Measurements from ENCODE around the gene CXCR2. TPM values are rescaled to one million over a fixed set of nuclear protein-coding genes. Genes with fewer than 3 reads are reported as not detected.
"Not testable (repeated sequence)": the region's sequence is repeated elsewhere in the genome, so short reads cannot be mapped to it uniquely, and the experiment has no call there.

Gene CXCR2
- polyA plus RNA-seq, 1 of the 3 experiments (the other 2 are of a cell fraction): not detected

- TF ChIP-seq SMC3 (IDR thresholded peaks at IDR 0.05; ENCODE audit: low read depth, low read length) (no peak), ELF1 (IDR thresholded peaks at IDR 0.05) (no peak), FOXM1 (IDR thresholded peaks at IDR 0.05; ENCODE audit: low read depth) (no peak)
- TF ChIP-seq, protein P1, sequence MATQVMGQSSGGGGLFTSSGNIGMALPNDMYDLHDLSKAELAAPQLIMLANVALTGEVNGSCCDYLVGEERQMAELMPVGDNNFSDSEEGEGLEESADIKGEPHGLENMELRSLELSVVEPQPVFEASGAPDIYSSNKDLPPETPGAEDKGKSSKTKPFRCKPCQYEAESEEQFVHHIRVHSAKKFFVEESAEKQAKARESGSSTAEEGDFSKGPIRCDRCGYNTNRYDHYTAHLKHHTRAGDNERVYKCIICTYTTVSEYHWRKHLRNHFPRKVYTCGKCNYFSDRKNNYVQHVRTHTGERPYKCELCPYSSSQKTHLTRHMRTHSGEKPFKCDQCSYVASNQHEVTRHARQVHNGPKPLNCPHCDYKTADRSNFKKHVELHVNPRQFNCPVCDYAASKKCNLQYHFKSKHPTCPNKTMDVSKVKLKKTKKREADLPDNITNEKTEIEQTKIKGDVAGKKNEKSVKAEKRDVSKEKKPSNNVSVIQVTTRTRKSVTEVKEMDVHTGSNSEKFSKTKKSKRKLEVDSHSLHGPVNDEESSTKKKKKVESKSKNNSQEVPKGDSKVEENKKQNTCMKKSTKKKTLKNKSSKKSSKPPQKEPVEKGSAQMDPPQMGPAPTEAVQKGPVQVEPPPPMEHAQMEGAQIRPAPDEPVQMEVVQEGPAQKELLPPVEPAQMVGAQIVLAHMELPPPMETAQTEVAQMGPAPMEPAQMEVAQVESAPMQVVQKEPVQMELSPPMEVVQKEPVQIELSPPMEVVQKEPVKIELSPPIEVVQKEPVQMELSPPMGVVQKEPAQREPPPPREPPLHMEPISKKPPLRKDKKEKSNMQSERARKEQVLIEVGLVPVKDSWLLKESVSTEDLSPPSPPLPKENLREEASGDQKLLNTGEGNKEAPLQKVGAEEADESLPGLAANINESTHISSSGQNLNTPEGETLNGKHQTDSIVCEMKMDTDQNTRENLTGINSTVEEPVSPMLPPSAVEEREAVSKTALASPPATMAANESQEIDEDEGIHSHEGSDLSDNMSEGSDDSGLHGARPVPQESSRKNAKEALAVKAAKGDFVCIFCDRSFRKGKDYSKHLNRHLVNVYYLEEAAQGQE (IDR thresholded peaks at IDR 0.05; ENCODE audit: low read depth, low read length): no peak
Measured at GRCh38 chr2:218095853-218096252, 30.0 kb upstream of the CXCR2 start (continued).

DNA sequence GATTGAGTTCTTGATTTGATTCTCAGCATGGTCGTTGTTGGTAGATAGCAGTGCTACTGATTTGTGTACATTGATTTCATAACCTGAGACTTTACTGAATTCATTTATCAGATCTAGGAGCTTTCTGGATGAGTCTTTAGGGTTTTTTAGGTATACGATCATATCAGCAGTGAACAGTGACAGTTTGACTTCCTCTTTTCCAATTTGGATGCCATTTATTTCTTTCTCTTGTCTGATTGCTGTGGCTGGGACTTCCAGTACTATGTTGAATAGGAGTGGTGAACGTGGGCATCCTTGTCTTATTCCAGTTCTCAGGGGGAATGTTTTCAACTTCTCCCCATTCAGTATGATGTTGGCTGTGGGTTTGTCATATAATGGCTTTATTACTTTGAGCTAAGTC, 27.9 kb upstream of the CXCR2 start:
- Histone ChIP-seq H3K27ac (ENCODE audit: low read depth in 2 of 2, low read length in 1 of 2) (no peak overlapping the region), H3F3A (replicated peaks; ENCODE audit: insufficient read depth) (no peaks in the 10 kb centered on the region), H3K9me2 (no peaks in the 10 kb centered on the region), H3K4me1 (ENCODE audit: control insufficient read depth in 1 of 2, insufficient read depth in 2 of 2, low read depth in 1 of 2, low read length in 1 of 2) (no peaks in the 10 kb centered on the region), H3K36me3 (replicated peaks in 1 of 2; ENCODE audit: control insufficient read depth in 1 of 2, insufficient read depth in 2 of 2, low read length in 1 of 2) (no peaks in the 10 kb centered on the region), H3K4me2 (no peak overlapping the region), H4K20me1 (ENCODE audit: insufficient read depth) (no peaks in the 10 kb centered on the region), H2AFZ (ENCODE audit: low read depth) (no peak overlapping the region), H3K4me3 (ENCODE audit: low read depth in 2 of 2, low read length in 1 of 2) (no peak overlapping the region), H3K9ac (no peak overlapping the region), H3K79me2 (ENCODE audit: insufficient read depth) (no peaks in the 10 kb centered on the region), H3K27me3 (ENCODE audit: insufficient read depth) (no peaks in the 10 kb centered on the region; the same call in 1 of the 2 replicates), H3K9me3 (no peaks in the 10 kb centered on the region)
- no peak for TF ChIP-seq CHD2 (IDR thresholded peaks at IDR 0.05; ENCODE audit: low read length, partially characterized antibody)
- TF ChIP-seq JUND (IDR thresholded peaks at IDR 0.05): no peak
- no peak for TF ChIP-seq TCF12 (IDR thresholded peaks at IDR 0.05)
- no peak for TF ChIP-seq TEAD4 (IDR thresholded peaks at IDR 0.05; ENCODE audit: borderline replicate concordance, insufficient read depth)
- POLR2A ChIA-PET: no interaction called here
- no peak for DNase-seq
- 21% methylated on average over 3 of the region's 3 CpGs for WGBS (ENCODE audit: low lambda C conversion rate)
- CTCF ChIA-PET: interaction anchor here (0.7 kb wide), 1 partner anchor 312 kb away, joined by 3 read pairs; no protein-coding TSS in a partner anchor

GRCh38 chr2:218108834-218109233, 17.0 kb upstream of the CXCR2 start:
- CTCF ChIA-PET: not testable (repeated sequence)

GRCh38 chr2:218121789-218122188, 4.0 kb upstream of the CXCR2 start:
- H3K9ac ChIP-seq; H4K20me1 ChIP-seq (ENCODE audit: insufficient read depth); H3K9me3 ChIP-seq; H3K4me2 ChIP-seq; H3F3A ChIP-seq (replicated peaks; ENCODE audit: insufficient read depth); H2AFZ ChIP-seq (ENCODE audit: low read depth); H3K79me2 ChIP-seq (ENCODE audit: insufficient read depth); H3K4me3 ChIP-seq (ENCODE audit: low read depth in 2 of 2, low read length in 1 of 2); H3K36me3 ChIP-seq (replicated peaks in 1 of 2; ENCODE audit: control insufficient read depth in 1 of 2, insufficient read depth in 2 of 2, low read length in 1 of 2); H3K4me1 ChIP-seq (ENCODE audit: control insufficient read depth in 1 of 2, insufficient read depth in 2 of 2, low read depth in 1 of 2, low read length in 1 of 2); H3K27ac ChIP-seq (ENCODE audit: low read depth in 2 of 2, low read length in 1 of 2); POLR2A ChIA-PET; DNase-seq; H3K9me2 ChIP-seq; CTCF ChIA-PET; H3K27me3 ChIP-seq (ENCODE audit: insufficient read depth): not testable (repeated sequence)
- 37% methylated on average over 4 of the region's 4 CpGs for WGBS (ENCODE audit: low lambda C conversion rate)

More at GRCh38 chr2:218108834-218109233, 17.0 kb upstream of the CXCR2 start:
- H3K4me3 ChIP-seq (ENCODE audit: low read depth in 2 of 2, low read length in 1 of 2); H3K27me3 ChIP-seq (ENCODE audit: insufficient read depth); H3K4me2 ChIP-seq; H3K9me2 ChIP-seq; H3K9me3 ChIP-seq; POLR2A ChIA-PET; H3K9ac ChIP-seq; H3K36me3 ChIP-seq (replicated peaks in 1 of 2; ENCODE audit: control insufficient read depth in 1 of 2, insufficient read depth in 2 of 2, low read length in 1 of 2); H2AFZ ChIP-seq (ENCODE audit: low read depth); H3K27ac ChIP-seq (ENCODE audit: low read depth in 2 of 2, low read length in 1 of 2); H3K79me2 ChIP-seq (ENCODE audit: insufficient read depth); DNase-seq; H4K20me1 ChIP-seq (ENCODE audit: insufficient read depth); H3F3A ChIP-seq (replicated peaks; ENCODE audit: insufficient read depth); H3K4me1 ChIP-seq (ENCODE audit: control insufficient read depth in 1 of 2, insufficient read depth in 2 of 2, low read depth in 1 of 2, low read length in 1 of 2): not testable (repeated sequence)
- WGBS (ENCODE audit: low lambda C conversion rate): 41% methylated on average over 7 of the region's 7 CpGs

DNA sequence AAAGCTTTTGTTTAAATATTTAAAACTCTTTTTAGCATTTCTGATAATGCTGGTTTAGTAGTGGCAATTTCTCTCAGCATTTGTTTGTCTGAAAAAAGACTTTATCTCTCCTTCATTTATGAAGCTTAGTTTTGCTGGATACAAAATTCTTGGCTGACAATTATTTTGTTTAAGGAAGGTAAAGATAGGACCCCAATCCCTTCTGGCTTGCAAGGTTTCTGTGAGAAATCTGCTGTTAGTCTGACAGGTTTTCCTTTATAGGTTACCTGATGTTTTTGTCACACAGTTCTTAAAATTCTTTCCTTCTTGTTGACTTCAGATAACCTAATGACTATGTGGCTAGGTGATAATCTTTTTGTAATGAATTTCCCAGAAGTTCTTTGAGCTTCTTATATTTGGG, 3.5 kb upstream of the CXCR2 start:
- H3K4me2 ChIP-seq; H3F3A ChIP-seq (replicated peaks; ENCODE audit: insufficient read depth); H3K4me1 ChIP-seq (ENCODE audit: control insufficient read depth in 1 of 2, insufficient read depth in 2 of 2, low read depth in 1 of 2, low read length in 1 of 2); POLR2A ChIA-PET; H3K9ac ChIP-seq; H4K20me1 ChIP-seq (ENCODE audit: insufficient read depth); H3K4me3 ChIP-seq (ENCODE audit: low read depth in 2 of 2, low read length in 1 of 2); H3K79me2 ChIP-seq (ENCODE audit: insufficient read depth); H3K36me3 ChIP-seq (replicated peaks in 1 of 2; ENCODE audit: control insufficient read depth in 1 of 2, insufficient read depth in 2 of 2, low read length in 1 of 2); CTCF ChIA-PET; H3K9me3 ChIP-seq; H3K27ac ChIP-seq (ENCODE audit: low read depth in 2 of 2, low read length in 1 of 2); DNase-seq; H3K9me2 ChIP-seq; H2AFZ ChIP-seq (ENCODE audit: low read depth): not testable (repeated sequence)
- peaks cover 13% of the 10 kb centered on the region; the same call in 1 of the 2 replicates for H3K27me3 ChIP-seq (ENCODE audit: insufficient read depth)

All from SK-N-SH (cell line).